ENCODE measurements around the gene MESP1. TPM values are rescaled to one million over a fixed set of nuclear protein-coding genes. Genes with fewer than 3 reads are reported as not detected.
A peak's percentile ranks its signal among the peaks of the same experiment; 100 is the strongest.

MESP1 gene
- total and polyA plus RNA-seq, 2 donors, result 0.91 TPM; not detected in 1

- Histone ChIP-seq H3K27ac (ENCODE audit: low read depth) (no peak overlapping the region), H3K4me3 (ENCODE audit: low read depth, low read length) (no peak overlapping the region), H3K4me1 (ENCODE audit: insufficient read depth) (no peaks in the 10 kb centered on the region), H3K36me3 (ENCODE audit: insufficient read depth) (no peaks in the 10 kb centered on the region)
- DNase-seq (ENCODE audit: extremely low spot score), result no peak
- 81% methylated on average over 13 of the region's 13 CpGs for WGBS
Measured at GRCh38 chr15:89745131-89745530, 5.9 kb downstream of the MESP1 start.

DNA sequence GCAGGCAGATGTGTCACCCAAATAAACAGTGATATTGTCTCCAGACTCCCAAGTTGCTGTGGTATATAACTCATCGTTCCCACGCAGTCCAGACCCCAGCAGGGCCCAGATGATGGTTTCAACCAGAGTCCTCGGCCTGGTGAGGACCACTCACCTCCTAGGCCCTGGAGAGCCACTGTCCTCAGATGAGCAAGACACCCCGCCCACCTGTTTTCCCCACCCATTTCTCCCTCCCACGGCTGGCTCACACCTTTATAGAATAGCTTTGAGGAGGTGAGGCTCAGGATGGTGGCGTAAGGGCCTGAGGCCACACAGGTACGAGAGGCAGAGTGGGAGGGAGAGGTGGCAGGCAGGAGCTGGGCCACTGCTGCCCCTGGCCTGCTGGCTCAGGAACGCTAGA, 7.5 kb downstream of the MESP1 start:
- Histone ChIP-seq H3K27ac (ENCODE audit: low read depth) (no peak overlapping the region), H3K4me1 (ENCODE audit: insufficient read depth) (no peaks in the 10 kb centered on the region), H3K4me3 (ENCODE audit: low read depth, low read length) (no peak overlapping the region), H3K36me3 (ENCODE audit: insufficient read depth) (no peaks in the 10 kb centered on the region)
- no peak for DNase-seq (ENCODE audit: extremely low spot score)
- 86% methylated on average over 8 of the region's 8 CpGs for WGBS

- Histone ChIP-seq H3K27ac (ENCODE audit: low read depth) (no peak overlapping the region), H3K4me1 (ENCODE audit: insufficient read depth) (no peaks in the 10 kb centered on the region), H3K4me3 (ENCODE audit: low read depth, low read length) (no peak overlapping the region), H3K36me3 (ENCODE audit: insufficient read depth) (no peaks in the 10 kb centered on the region)
- DNase-seq (ENCODE audit: extremely low spot score), result no peak
- 85% methylated on average over 8 of the region's 8 CpGs for WGBS
Measured at GRCh38 chr15:89743011-89743410, 8.0 kb downstream of the MESP1 start.

- Histone ChIP-seq H3K4me3 (ENCODE audit: low read depth, low read length) (no peak overlapping the region), H3K27ac (ENCODE audit: low read depth) (no peak overlapping the region), H3K36me3 (ENCODE audit: insufficient read depth) (no peaks in the 10 kb centered on the region), H3K4me1 (ENCODE audit: insufficient read depth) (no peaks in the 10 kb centered on the region)
- peak; percentile 56 for DNase-seq (ENCODE audit: extremely low spot score)
- WGBS, result 8% methylated on average over 8 of the region's 8 CpGs
Measured at GRCh38 chr15:89740137-89740536, 10.9 kb downstream of the MESP1 start.

DNA sequence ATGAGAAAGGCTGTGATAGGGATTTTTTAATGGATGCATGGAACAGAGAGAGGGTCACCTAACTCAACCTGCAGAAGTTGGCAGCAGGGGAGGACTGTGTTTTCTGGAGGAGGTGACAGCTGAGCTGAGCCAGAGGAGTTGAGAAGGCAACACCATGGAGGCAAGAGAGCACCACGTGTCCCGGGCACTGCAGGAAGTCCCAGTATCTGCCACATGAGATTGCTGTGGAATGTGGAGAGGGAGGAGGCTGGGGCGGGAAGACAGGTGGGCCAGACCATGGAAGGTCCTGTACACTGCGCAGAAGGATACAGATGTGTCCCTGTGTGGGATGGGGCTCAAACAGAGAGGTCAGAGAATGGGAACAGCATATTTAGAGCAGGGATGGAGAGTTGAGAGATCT, 15.3 kb downstream of the MESP1 start:
- DNase-seq (ENCODE audit: extremely low spot score), result no peak
- no peaks in the 10 kb centered on the region for H3K4me1 ChIP-seq (ENCODE audit: insufficient read depth)
- H3K27ac ChIP-seq (ENCODE audit: low read depth), result no peak overlapping the region
- H3K36me3 ChIP-seq (ENCODE audit: insufficient read depth), result no peaks in the 10 kb centered on the region
- H3K4me3 ChIP-seq (ENCODE audit: low read depth, low read length), result no peak overlapping the region
- WGBS, result 56% methylated on average over 4 of the region's 4 CpGs

DNA sequence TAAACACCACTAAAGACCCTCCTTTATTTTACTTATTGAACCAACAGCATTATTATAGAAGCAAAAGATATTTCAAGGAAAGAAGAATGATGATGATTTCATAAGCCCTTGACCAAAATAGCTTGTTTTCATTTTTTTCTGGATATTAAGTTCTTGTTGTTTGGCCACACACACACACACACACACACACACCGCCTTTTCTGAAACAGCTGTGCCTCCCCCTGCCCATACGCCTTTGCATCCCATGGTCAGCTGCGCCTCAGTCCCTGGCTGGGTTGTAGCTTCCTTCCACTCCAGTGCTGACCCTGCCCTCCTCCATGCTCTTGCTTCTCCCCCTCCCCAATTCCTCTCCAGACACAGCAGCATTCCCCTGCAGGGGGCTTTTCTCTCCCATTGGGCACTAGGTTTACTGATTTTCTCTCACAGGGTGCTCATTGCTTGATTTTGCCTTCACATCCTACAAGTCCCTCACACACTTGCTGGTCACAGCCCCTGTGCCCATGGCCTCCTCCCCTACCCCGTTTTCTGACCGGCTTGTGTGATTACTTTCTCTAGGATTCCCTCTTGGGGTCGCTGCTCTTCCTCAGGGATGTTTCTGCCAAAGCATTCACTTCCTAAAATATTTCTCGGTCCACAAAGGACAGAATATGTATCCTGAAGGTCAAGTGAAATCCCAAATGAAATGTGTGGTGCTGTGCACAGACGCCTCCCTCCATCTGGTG, 18.4 kb downstream of the MESP1 start:
- Histone ChIP-seq H3K4me3 (ENCODE audit: low read depth, low read length) (no peak overlapping the region), H3K27ac (ENCODE audit: low read depth) (no peak overlapping the region), H3K4me1 (ENCODE audit: insufficient read depth) (no peaks in the 10 kb centered on the region), H3K36me3 (ENCODE audit: insufficient read depth) (no peaks in the 10 kb centered on the region)
- no peak for DNase-seq (ENCODE audit: extremely low spot score)
- 47% methylated on average over 8 of the region's 8 CpGs for WGBS

DNA sequence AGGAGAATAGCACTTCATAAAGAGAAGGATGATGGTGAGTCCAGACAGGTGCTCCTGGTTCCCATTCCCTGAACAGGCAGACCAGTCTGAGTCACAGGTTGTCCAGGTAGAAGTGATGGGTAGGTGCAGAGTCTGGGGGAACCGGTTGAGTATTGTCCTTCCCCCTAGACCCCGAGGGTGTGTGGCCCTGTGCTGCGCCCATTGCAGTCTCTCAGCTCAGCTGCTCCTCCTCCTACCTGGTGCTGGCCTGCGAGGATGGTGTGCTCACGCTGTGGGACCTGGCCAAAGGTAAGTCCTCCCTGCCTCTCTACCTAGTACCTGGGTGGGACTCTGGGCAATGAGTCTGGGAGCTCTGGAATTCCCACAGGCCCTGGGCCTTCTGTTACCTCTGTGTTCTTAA, 19.8 kb downstream of the MESP1 start:
- no peak overlapping the region for H3K4me3 ChIP-seq (ENCODE audit: low read depth, low read length)
- no peaks in the 10 kb centered on the region for H3K4me1 ChIP-seq (ENCODE audit: insufficient read depth)
- DNase-seq (ENCODE audit: extremely low spot score), result no peak
- 89% methylated on average over 5 of the region's 5 CpGs for WGBS
- H3K36me3 ChIP-seq (ENCODE audit: insufficient read depth), result no peaks in the 10 kb centered on the region
- no peak overlapping the region for H3K27ac ChIP-seq (ENCODE audit: low read depth)

- WGBS, result 27% methylated on average over 2 of the region's 2 CpGs
- H3K36me3 ChIP-seq (ENCODE audit: insufficient read depth), result no peaks in the 10 kb centered on the region
- no peak overlapping the region for H3K4me3 ChIP-seq (ENCODE audit: low read depth, low read length)
- H3K27ac ChIP-seq (ENCODE audit: low read depth), result no peak overlapping the region
- DNase-seq (ENCODE audit: extremely low spot score), result no peak
- H3K4me1 ChIP-seq (ENCODE audit: insufficient read depth), result no peaks in the 10 kb centered on the region
Measured at GRCh38 chr15:89728254-89728653, 22.8 kb downstream of the MESP1 start.

DNA sequence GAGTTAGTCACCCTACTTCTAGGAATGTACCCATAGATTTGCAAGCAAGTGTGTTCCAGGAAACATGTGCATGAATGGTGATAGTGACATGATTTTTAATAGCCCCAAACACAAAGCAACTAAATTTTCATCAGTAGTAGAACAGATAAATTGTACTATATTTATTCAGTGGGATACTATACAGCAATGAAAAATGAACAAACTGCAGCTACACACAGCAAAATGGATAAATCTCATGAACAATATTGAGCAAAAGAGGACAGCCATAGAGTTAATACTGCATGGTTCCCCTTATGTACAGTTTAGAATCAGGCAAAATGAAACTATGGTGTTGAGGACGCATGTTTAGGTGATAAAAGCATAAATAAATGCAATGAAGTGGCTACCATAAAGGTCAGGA, 26.0 kb downstream of the MESP1 start:
- H3K4me3 ChIP-seq (ENCODE audit: low read depth, low read length), result no peak overlapping the region
- no peak overlapping the region for H3K27ac ChIP-seq (ENCODE audit: low read depth)
- 92% methylated on average over 1 of the region's 1 CpG for WGBS
- H3K4me1 ChIP-seq (ENCODE audit: insufficient read depth), result no peaks in the 10 kb centered on the region
- no peak for DNase-seq (ENCODE audit: extremely low spot score)
- H3K36me3 ChIP-seq (ENCODE audit: insufficient read depth), result no peaks in the 10 kb centered on the region

- Histone ChIP-seq H3K36me3 (ENCODE audit: insufficient read depth) (no peaks in the 10 kb centered on the region), H3K4me3 (ENCODE audit: low read depth, low read length) (no peak overlapping the region), H3K27ac (ENCODE audit: low read depth) (no peak overlapping the region), H3K4me1 (ENCODE audit: insufficient read depth) (no peaks in the 10 kb centered on the region)
- WGBS, result 96% methylated on average over 1 of the region's 1 CpG
- no peak for DNase-seq (ENCODE audit: extremely low spot score)
Measured at GRCh38 chr15:89724621-89725020, 26.4 kb downstream of the MESP1 start.

- no peaks in the 10 kb centered on the region for H3K36me3 ChIP-seq (ENCODE audit: insufficient read depth)
- 64% methylated on average over 3 of the region's 3 CpGs for WGBS
- no peak overlapping the region for H3K27ac ChIP-seq (ENCODE audit: low read depth)
- no peak overlapping the region for H3K4me3 ChIP-seq (ENCODE audit: low read depth, low read length)
- no peaks in the 10 kb centered on the region for H3K4me1 ChIP-seq (ENCODE audit: insufficient read depth)
- no peak for DNase-seq (ENCODE audit: extremely low spot score)
Measured at GRCh38 chr15:89723031-89723430, 28.0 kb downstream of the MESP1 start.

DNA sequence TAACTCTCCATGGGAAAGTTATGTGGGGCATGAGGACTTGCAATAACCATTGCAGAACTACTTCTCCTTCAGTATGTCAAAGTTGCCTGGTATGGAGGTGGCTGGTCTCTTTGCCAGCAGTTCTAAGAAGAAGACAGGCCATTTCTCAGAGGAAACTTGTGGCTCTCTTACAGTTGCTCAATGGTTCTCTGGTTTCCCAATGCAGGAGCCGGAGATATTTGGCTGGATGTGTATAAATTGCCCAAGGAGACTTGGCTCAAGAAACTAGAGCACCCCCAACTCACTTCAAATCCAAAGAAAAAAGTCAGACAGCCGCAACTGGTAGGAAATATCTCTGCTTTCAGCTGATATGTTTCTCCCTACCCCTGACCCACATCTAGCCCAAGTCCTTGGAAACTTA, 36.3 kb downstream of the MESP1 start:
- no peaks in the 10 kb centered on the region for H3K36me3 ChIP-seq (ENCODE audit: insufficient read depth)
- no peaks in the 10 kb centered on the region for H3K4me1 ChIP-seq (ENCODE audit: insufficient read depth)
- H3K4me3 ChIP-seq (ENCODE audit: low read depth, low read length), result no peak overlapping the region
- H3K27ac ChIP-seq (ENCODE audit: low read depth), result no peak overlapping the region
- no peak for DNase-seq (ENCODE audit: extremely low spot score)
- WGBS, result 88% methylated on average over 2 of the region's 2 CpGs

DNA sequence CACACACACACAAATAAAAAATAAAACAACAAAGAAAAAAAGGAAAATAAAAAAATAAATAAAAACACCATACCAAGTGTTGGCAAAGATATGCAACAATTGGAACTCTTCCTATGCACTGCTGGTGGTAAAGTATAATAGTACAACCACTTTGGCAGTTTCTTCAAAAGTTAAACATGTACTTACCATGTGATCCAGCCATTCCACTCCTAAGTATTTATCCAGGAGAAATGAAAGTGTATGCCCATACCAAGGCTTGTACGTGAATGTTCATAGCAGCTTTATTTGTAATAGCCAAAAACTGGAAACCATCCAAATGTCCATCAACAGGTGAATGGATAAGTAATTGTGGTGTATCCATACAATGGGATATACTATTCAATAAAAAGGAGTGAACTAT, 43.5 kb downstream of the MESP1 start:
- Histone ChIP-seq H3K4me3 (ENCODE audit: low read depth, low read length) (no peak overlapping the region), H3K27ac (ENCODE audit: low read depth) (no peak overlapping the region), H3K36me3 (ENCODE audit: insufficient read depth) (no peaks in the 10 kb centered on the region), H3K4me1 (ENCODE audit: insufficient read depth) (no peaks in the 10 kb centered on the region)
- WGBS, result 41% methylated on average over 1 of the region's 1 CpG
- DNase-seq (ENCODE audit: extremely low spot score), result no peak

DNA sequence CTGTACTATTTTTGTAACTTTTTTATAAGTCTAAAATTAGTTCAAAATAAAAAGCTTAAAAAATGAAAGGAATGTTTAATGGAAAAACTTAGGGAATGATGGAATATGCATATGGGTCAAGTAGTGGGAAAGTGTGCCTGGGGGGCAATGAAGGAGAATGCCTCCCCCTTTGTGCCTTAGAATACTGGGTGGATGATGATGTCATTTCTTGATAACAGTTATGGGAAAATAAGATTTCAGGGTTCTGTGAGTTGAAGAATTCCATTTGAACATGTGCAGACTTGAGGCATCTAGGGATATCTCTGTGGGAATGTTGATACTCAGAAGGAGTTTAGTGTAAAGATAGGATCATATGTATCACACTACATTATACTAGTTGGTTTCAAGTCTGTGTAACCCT, 46.6 kb downstream of the MESP1 start:
- no peak for DNase-seq (ENCODE audit: extremely low spot score)

More for the DNA sequence above, 46.6 kb downstream of the MESP1 start:
- Histone ChIP-seq H3K4me1 (ENCODE audit: insufficient read depth) (no peaks in the 10 kb centered on the region), H3K27ac (ENCODE audit: low read depth) (no peak overlapping the region), H3K36me3 (ENCODE audit: insufficient read depth) (no peaks in the 10 kb centered on the region), H3K4me3 (ENCODE audit: low read depth, low read length) (no peak overlapping the region)
